GM12874 (cell line): Measurements from ENCODE around the gene VPS37B.

Experiments used
- TF ChIP-seq, protein P1 (sequence below): IDR thresholded peaks from 2 replicates; pipeline ENCODE4 v1.5.1; 2011; ENCODE audit warnings: low read depth, mild to moderate bottlenecking, control low read depth, low read length, moderate library complexity; ENCODE audit not compliant: insufficient read depth

VPS37B gene

GRCh38 chr12:122845041-122845864 lies 50.7 kb downstream of the VPS37B start:
- TF ChIP-seq, protein P1, sequence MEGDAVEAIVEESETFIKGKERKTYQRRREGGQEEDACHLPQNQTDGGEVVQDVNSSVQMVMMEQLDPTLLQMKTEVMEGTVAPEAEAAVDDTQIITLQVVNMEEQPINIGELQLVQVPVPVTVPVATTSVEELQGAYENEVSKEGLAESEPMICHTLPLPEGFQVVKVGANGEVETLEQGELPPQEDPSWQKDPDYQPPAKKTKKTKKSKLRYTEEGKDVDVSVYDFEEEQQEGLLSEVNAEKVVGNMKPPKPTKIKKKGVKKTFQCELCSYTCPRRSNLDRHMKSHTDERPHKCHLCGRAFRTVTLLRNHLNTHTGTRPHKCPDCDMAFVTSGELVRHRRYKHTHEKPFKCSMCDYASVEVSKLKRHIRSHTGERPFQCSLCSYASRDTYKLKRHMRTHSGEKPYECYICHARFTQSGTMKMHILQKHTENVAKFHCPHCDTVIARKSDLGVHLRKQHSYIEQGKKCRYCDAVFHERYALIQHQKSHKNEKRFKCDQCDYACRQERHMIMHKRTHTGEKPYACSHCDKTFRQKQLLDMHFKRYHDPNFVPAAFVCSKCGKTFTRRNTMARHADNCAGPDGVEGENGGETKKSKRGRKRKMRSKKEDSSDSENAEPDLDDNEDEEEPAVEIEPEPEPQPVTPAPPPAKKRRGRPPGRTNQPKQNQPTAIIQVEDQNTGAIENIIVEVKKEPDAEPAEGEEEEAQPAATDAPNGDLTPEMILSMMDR = no peak

GRCh38 chr12:122844366-122844971 lies 51.5 kb downstream of the VPS37B start:
- TF ChIP-seq, protein P1 = no peak

- TF ChIP-seq, protein P1 = no peak
Observed at GRCh38 chr12:122843455-122843854, 52.5 kb downstream of the VPS37B start.

DNA sequence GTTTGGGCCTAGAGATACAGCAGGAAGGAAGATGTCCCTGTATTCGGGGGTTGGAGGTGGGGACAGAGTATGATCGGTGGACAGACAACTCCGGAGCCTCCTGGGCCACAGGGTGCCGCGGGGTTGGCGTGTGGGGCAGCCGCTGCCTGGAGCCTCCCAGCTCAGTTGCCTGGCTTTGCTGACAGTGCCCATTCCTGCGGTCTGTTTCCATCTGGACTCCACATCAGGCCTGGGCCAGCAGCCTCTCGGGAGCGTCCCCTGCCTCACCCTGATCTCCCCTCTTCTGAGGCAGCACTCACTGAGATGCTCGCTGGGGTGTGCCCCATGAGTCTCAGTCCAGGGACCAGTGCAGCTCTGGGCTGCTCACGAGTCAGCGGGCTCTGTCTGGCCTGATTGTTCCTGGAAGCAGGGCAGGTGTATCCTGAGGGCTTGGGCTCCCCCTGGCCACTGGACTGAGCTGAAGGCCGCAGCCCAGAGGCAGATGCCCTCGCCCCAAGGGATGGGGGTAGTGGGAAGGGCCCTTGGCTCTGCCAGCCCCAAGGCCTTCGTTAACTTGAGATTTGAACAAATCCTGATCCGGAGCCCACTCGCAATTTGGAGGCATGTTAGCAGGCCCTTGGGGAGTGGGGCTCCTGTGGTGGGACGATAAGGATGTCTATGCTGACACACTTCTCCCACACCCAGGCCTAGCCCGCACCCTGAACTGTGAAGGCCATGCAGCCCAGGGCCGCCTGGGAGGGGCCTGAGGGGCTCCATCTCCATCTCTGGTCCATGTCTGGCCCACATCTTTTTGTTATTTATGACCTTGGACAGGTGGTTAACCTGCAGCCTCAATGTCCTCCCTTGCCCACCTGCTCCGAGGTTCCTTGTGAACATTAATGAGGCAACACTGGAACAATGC lies 53.2 kb downstream of the VPS37B start:
- TF ChIP-seq, protein P1 = no peak

GRCh38 chr12:122841544-122842321 lies 54.2 kb downstream of the VPS37B start:
- TF ChIP-seq, protein P1 = no peak

- TF ChIP-seq, protein P1 = no peak
Observed at GRCh38 chr12:122840580-122841513, 55.1 kb downstream of the VPS37B start.
